Motor neuron (in vitro differentiated cells): ENCODE measurements around the gene ADRA1B. TPM values are rescaled to one million over a fixed set of nuclear protein-coding genes. Genes with fewer than 3 reads are reported as not detected.
A peak's percentile ranks its signal among the peaks of the same experiment; 100 is the strongest.
"Not testable (repeated sequence)": the region's sequence is repeated elsewhere in the genome, so short reads cannot be mapped to it uniquely, and the experiment has no call there.

Source experiments
- ATAC-seq, 8 experiments: fragments of 200-7000 bp; cut with Tn5 transposase; replicated peaks in 6 of 8; 2 replicates each; pipeline ENCODE4 v1.8.0; 2021; ENCODE audit warnings: mild to moderate bottlenecking in 8 of 8, moderate library complexity in 8 of 8
- H3K27ac ChIP-seq, 2 donors: fragments of 250-450 bp; sonication (Bioruptor Pico); 2 replicates each; pipeline ENCODE4 v1.9.0; 2021; ENCODE audit warnings: antibody characterized with exemption in 2 of 2, mild to moderate bottlenecking in 2 of 2, moderate library complexity in 1 of 2
- H3K4me1 ChIP-seq, 2 donors: fragments of 250-450 bp; sonication (Bioruptor Pico); replicated peaks in 1 of 2; 2 replicates each; pipeline ENCODE4 v1.6.1; 2021; ENCODE audit warnings: antibody characterized with exemption in 2 of 2, mild to moderate bottlenecking in 2 of 2, moderate library complexity in 1 of 2
- H3K4me3 ChIP-seq, 5 donors: fragments of 250-450 bp; sonication (Bioruptor Pico); 2 replicates each; pipeline ENCODE4 v1.9.0; 2021; ENCODE audit warnings: antibody characterized with exemption in 5 of 5, mild to moderate bottlenecking in 5 of 5, moderate library complexity in 4 of 5
- WGBS, 10 experiments: fragments of 450-650 bp; shearing (Covaris generic); methylation state at CpG; one replicate each; pipeline ENCODE4 v1.0.0; 2022; 5-methylcytosine and 5-hydroxymethylcytosine counted together
- in situ Hi-C, 9 experiments: fragments of 400-800 bp; cut with MboI; loops; one replicate each; pipeline ENCODE4 v1.15.0; 2021; ENCODE audit warnings: low sequenced_read_pairs in 9 of 9, low pct_unique_long_range_greater_than_20kb in 2 of 9; ENCODE audit not compliant: unreplicated experiment in 9 of 9
- total RNA-seq, 8 experiments: library from RNA; unstranded; fragments of 300-600 nt; gene quantifications; 2 replicates each; pipeline versions ENCODE4 v1.2.3 to v1.2.4, GENCODE V29; 2022

The ADRA1B gene
- total RNA-seq, 8 experiments from 2014 or later = 0.25 to 4.8 (median 0.57) TPM; not detected in 1

DNA sequence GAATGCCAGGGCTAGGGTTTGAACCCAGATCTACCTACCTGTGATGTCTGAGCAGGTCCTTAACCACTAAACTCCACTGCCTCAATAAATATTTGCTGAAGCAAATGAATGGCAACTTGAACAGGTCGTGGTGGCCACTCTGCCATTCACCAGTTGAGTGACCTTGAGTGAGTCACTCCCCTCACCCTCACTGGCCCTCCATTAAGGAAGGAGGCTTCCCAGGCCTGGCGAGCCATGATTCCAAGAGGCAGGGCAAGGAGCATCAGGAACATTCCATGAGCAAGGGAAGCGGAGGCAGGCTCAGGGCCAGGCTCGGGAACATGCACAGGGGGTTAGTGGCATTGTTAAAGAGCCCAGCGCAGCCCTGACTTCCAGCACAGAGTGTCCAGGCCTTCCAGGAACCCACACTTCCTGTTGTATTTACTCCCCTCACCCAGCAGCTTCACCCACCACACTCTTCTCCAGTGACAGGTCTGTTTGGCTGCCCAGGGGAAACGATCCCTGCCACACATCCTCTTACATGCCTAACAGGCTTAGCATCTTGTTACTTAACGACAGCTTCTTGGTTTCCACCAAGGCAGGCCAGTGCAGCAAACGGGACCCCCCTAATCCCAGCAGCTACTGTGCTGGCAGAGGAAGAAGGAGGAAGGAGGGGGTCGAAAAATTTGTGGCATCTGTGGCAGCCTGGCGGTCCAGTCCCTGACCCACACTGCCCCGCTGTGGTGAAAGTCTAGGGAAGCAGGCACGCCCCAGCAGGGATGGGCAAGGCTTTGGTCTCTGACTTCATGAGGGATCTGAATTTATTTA, 49.0 kb downstream of the ADRA1B start:
- in situ Hi-C loops = loop anchor here in 1 of 9 experiments (25.0 kb wide), 1 partner anchor 528 kb away; no protein-coding TSS in a partner anchor
- peak; percentile 40 to 94 (median 62) for ATAC-seq

DNA sequence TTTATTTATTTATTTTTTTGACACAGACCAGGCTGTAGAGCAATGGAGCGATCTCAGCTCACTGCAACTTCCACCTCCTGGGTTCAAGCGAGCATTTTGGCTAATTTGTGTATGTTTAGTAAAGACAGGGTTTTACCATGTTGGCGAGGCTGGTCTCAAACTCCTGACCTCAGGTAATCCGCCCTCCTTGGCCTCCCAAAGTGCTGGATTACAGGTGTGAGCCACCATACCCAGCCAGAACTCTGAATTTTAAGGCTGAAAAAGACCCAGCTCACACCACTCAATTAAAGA, 49.5 kb downstream of the ADRA1B start:
- 33 to 90% (median 60%) methylated on average over 1 to 4 of the region's 4 CpGs; no CpG with 5 or more reads in 2 of the 10 experiments for WGBS, 10 experiments
- not testable (repeated sequence) for H3K4me1 ChIP-seq, H3K4me3 ChIP-seq, ATAC-seq, H3K27ac ChIP-seq
- in situ Hi-C loops = loop anchor here in 1 of 9 experiments (25.0 kb wide), 1 partner anchor 528 kb away; no protein-coding TSS in a partner anchor

More for the DNA sequence above, 49.0 kb downstream of the ADRA1B start:
- no peaks in the 10 kb centered on the region for H3K4me1 ChIP-seq
- H3K4me3 ChIP-seq = no peak overlapping the region
- no peak overlapping the region for H3K27ac ChIP-seq
- WGBS, 10 experiments = 8 to 63% (median 49%) methylated on average over 1 to 11 of the region's 12 CpGs; no CpG with 5 or more reads in 1 of the 10 experiments

DNA sequence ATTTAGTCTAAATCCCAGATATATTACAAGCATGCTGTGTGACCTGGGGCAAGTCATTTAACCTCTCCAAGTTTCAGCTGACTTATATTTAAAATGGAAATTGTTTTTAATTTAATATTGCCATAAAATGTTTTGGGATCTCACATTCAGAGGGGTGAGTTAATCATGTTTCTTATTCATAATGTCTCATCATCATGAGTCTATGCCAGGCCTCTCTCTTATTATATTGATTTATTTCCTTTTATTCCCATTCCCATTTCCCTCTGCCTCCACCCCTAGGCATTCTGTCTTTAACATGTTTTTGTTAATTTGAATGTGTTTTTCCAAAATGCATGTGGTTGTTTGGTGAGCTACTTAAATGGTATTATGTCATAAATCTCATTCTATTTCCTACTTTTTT, 53.7 kb downstream of the ADRA1B start:
- in situ Hi-C loops = loop anchor here in 1 of 9 experiments (25.0 kb wide), 1 partner anchor 533 kb away; no protein-coding TSS in a partner anchor
- no peak overlapping the region for H3K27ac ChIP-seq
- no peaks in the 10 kb centered on the region for H3K4me1 ChIP-seq
- no peak for ATAC-seq
- H3K4me3 ChIP-seq = no peak overlapping the region

DNA sequence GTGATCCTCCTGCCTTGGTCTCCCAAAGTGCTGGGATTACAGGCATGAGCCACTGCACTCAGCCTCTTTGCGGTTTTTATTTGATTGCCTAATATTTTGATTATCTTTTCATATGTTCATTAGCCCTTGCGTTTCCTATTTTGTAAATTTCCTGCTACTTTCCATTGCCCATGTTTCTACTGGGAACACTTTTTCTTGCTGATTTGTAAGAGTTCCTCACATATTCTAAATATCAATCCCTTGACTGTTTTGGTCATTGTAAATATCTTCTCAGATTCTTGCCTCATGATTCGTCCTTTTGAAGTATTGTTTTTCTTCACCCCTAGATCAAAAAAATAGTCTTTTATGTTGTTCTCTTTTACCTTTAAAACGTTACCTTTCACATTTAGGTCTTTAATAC, 54.8 kb downstream of the ADRA1B start:
- Histone ChIP-seq H3K4me1 (no peaks in the 10 kb centered on the region), H3K4me3 (no peak overlapping the region), H3K27ac (no peak overlapping the region)
- in situ Hi-C loops = loop anchor here in 1 of 9 experiments (25.0 kb wide), 1 partner anchor 534 kb away; no protein-coding TSS in a partner anchor
- no peak for ATAC-seq
- WGBS, 10 experiments = 48 to 92% (median 68%) methylated on average over 1 to 4 of the region's 4 CpGs

DNA sequence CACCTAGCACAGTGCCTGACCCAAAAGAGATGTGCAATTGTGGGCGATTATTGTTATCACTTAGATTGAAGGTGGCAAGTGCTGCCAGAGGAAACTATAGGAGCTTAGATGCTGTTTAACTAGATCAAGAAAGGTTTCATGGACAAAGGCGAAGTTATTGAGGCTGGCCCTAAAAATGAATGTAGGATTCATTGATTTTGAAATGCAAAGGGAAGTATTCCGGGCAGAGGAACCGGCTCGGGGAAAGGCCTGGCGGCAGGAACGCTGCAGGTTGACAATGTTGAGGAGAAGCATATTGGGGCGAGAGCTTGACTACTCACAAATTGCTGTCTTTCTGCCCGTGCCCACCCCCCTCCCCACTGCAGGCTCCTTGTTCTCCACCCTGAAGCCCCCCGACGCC, 55.2 kb downstream of the ADRA1B start:
- Histone ChIP-seq H3K4me3 (peak overlapping the region in 1 of 5 donors; percentile 27), H3K4me1 (no peaks in the 10 kb centered on the region), H3K27ac (no peak overlapping the region)
- ATAC-seq = no peak
- in situ Hi-C loops = loop anchor here in 1 of 9 experiments (25.0 kb wide), 1 partner anchor 534 kb away; no protein-coding TSS in a partner anchor
- WGBS, 10 experiments = 23 to 100% (median 100%) methylated on average over 1 to 8 of the region's 11 CpGs; no CpG with 5 or more reads in 3 of the 10 experiments

DNA sequence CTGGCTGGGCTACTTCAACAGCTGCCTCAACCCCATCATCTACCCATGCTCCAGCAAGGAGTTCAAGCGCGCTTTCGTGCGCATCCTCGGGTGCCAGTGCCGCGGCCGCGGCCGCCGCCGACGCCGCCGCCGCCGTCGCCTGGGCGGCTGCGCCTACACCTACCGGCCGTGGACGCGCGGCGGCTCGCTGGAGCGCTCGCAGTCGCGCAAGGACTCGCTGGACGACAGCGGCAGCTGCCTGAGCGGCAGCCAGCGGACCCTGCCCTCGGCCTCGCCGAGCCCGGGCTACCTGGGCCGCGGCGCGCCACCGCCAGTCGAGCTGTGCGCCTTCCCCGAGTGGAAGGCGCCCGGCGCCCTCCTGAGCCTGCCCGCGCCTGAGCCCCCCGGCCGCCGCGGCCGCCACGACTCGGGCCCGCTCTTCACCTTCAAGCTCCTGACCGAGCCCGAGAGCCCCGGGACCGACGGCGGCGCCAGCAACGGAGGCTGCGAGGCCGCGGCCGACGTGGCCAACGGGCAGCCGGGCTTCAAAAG, 55.7 kb downstream of the ADRA1B start:
- no peaks in the 10 kb centered on the region for H3K4me1 ChIP-seq
- peak overlapping the region; percentile 8 to 27 (median 19) for H3K4me3 ChIP-seq
- ATAC-seq = peak; percentile 15 to 84 (median 50)
- 7% methylated on average over 3 of the region's 76 CpGs; no CpG with 5 or more reads in 9 of the 10 experiments for WGBS, 10 experiments
- in situ Hi-C loops = loop anchor here in 1 of 9 experiments (25.0 kb wide), 1 partner anchor 535 kb away; no protein-coding TSS in a partner anchor
- no peak overlapping the region for H3K27ac ChIP-seq

DNA sequence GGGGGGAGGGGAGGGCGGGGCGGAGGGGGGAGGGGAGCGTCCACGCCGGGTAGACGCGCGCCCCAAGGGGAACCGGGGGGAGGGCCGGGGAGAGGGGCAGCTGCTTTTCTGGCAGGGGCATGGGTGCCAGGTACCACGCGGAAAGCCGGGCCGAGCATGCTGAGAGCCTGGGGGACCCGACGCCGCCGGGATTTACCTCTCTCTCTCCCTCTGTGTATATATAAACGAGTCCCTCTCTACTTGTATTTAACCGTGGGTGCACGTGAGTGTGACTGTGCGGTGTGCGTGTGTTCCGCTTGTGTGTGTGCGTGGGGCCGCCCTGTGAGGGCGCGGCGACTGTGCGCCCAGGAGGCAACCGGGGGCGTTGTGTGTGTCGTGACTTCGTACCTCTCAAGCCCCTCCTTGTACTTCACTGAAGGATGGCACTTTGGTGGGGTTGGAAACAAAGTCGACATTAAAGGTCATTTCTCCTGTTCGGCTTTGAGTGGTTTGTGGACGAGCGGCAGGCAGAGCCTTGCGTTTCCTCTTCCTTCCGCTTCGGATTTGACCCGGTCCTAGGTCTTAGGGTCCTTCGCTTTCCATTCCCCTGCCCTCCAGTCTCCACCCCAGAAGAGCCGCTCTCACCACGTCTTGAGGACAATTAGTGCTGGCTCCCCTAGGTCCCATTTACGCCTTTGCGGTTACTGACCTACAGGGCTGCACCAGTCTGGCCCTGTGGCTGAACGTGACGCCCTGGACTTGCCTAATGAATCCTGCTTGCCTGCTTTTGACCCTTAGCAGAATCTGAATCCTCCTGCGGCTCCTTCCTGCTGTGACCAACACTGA, 56.5 kb downstream of the ADRA1B start:
- no peak for ATAC-seq
- Histone ChIP-seq H3K4me1 (no peaks in the 10 kb centered on the region), H3K27ac (no peak overlapping the region), H3K4me3 (no peak overlapping the region)
- in situ Hi-C loops = loop anchor here in 1 of 9 experiments (25.0 kb wide), 1 partner anchor 535 kb away; no protein-coding TSS in a partner anchor
- WGBS, 10 experiments = 20 to 83% (median 64%) methylated on average over 1 to 9 of the region's 50 CpGs; no CpG with 5 or more reads in 6 of the 10 experiments

DNA sequence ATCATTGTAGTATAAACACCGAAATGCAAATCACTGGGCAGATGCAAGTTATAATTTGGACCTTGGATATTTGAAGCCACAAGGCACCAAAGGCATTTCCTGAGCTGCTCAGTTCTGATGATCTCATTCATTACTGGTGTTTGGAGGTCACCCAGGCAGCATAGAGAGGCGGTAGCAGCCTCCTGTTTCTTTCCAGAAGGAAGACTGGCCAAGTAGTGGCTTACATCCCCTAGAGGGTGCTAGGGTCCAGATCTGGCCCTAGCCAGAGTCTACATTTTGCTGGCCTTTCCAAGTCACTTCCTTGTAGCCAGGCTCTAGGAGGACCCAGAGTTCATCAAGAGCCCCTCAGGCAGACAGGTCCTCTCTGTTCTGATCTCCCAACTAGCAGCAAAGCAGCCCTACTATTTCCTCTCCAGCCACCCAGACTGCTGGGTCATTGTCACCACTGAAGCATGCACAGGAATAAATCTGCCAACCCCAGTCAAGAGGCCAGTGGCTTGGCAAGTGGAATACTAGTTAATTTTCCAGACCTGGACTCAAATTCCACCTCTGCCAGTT, 59.3 kb downstream of the ADRA1B start:
- peak in 4 of 8 experiments; percentile 45 to 98 (median 82) for ATAC-seq
- no peak overlapping the region for H3K27ac ChIP-seq
- H3K4me3 ChIP-seq = no peak overlapping the region
- WGBS, 10 experiments = 0 to 100% (median 13%) methylated on average over 1 to 2 of the region's 2 CpGs; no CpG with 5 or more reads in 4 of the 10 experiments
- H3K4me1 ChIP-seq = no peaks in the 10 kb centered on the region
- in situ Hi-C loops = loop anchor here in 6 of 9 experiments (25.0 kb wide), 2 partner anchors 538 to 688 kb away; no protein-coding TSS in a partner anchor

DNA sequence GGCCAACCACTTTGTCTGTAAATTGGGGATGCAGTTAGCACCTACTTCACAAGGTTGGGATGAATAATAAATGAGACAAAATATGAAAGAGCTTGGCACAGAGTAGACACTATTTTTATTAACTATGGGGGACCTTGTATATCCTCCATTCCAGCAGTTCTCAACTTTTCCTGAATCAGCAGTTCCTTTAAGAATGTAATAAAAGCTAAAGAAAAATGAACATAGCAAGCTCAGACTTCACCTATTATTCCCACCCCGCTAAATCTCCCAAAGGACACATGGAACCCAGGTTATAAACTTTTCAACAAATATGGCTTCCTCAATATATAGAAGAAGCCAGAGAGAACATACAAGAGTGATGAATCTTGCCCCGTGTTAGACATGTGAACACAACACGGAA, 60.6 kb downstream of the ADRA1B start:
- WGBS, 10 experiments = 67 to 100% (median 80%) methylated on average over 1 to 3 of the region's 3 CpGs; no CpG with 5 or more reads in 3 of the 10 experiments
- H3K4me1 ChIP-seq = no peaks in the 10 kb centered on the region
- ATAC-seq = no peak
- in situ Hi-C loops = loop anchor here in 6 of 9 experiments (25.0 kb wide), 2 partner anchors 540 to 690 kb away; no protein-coding TSS in a partner anchor
- H3K4me3 ChIP-seq = no peak overlapping the region
- H3K27ac ChIP-seq = no peak overlapping the region

DNA sequence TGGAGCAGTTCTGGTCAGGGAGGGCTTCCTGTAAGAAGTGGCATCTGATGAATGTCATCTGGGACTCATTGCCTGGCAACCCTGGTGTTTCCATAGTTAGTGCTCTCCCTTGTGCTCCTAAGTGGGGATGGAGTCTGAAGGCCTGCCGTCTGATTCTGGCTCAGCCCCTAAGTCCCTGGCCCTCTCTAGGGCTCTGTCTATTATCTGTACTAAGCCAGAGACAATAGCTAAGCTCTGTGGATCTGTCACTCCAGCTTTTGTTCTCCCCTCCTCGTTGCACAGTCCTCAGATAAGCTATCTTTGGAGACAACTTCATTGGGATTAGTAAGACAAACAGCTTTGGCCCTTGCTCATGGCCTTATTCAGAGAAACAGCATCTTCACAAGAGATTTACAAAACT, 62.1 kb downstream of the ADRA1B start:
- Histone ChIP-seq H3K4me3 (no peak overlapping the region), H3K27ac (no peak overlapping the region), H3K4me1 (no peaks in the 10 kb centered on the region)
- in situ Hi-C loops = loop anchor here in 6 of 9 experiments (25.0 kb wide), 2 partner anchors 541 to 691 kb away; no protein-coding TSS in a partner anchor
- WGBS, 10 experiments = 0 to 67% (median 9%) methylated on average over 1 to 2 of the region's 2 CpGs; no CpG with 5 or more reads in 5 of the 10 experiments
- ATAC-seq = no peak

DNA sequence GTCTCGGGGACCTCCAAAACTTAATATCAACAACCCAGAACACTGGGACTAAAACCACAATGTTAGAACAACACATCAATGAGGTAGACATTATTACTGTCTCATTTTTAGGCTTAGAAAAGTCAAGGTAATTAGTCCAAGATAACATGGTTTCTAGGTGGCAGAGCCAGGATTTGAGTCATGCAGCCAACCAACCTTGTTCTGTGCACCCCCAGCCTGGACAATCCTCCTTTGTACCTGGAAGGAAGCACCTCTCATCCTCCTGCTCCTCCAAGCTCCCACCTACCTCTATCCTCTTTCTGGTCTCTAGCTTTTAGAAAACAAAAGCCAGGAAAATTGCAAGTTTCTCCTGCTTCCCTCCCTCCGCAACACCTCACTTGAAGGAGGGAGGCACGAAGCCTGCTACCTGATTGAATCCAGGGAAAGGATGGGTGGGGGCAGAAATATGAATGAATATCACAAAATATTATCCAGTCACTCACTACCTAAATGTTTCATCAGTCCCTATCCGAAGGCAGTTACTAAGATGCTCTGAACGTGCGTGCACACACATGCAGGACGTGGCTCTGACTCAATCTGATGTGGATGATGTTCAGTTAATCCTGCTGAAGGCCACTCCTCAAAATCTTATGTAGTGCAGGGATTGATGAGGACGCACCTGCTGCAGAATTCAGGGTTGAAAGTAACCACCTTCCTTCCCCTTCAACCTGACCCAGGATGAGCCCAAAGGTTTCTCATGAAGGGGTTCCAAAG, 66.3 kb downstream of the ADRA1B start:
- no peak overlapping the region for H3K4me3 ChIP-seq
- no peaks in the 10 kb centered on the region for H3K4me1 ChIP-seq
- in situ Hi-C loops = loop anchor here in 6 of 9 experiments (10.0 to 25.0 kb wide), 3 partner anchors 538 to 695 kb away; no protein-coding TSS in a partner anchor
- H3K27ac ChIP-seq = no peak overlapping the region
- 50 to 100% (median 84%) methylated on average over 1 to 8 of the region's 8 CpGs; no CpG with 5 or more reads in 1 of the 10 experiments for WGBS, 10 experiments
- no peak for ATAC-seq
